Activated T-cell treated with anti-CD3 and anti-CD28 coated beads, Interleukin-2, amount 50 U/mL, for 72 hours (primary cell): ENCODE results near the gene C6orf136. TPM values are rescaled to one million over a fixed set of nuclear protein-coding genes. Genes with fewer than 3 reads are reported as not detected.
"Not testable (repeated sequence)": the region's sequence is repeated elsewhere in the genome, so short reads cannot be mapped to it uniquely, and the experiment has no call there.

ENCODE experiments used
- ATAC-seq, 2 donors: fragments of 150-1000 bp; cut with Tn5 transposase; replicated peaks in 1 of 2; 2 replicates each; pipeline ENCODE4 v1.10.0; 2021; ENCODE audit warnings: moderate library complexity in 2 of 2, mild to moderate bottlenecking in 1 of 2
- DNase-seq, 2 donors: peaks; one replicate each; pipeline ENCODE4 v3.0.0; 2021 to 2022; ENCODE audit warnings: mixed read lengths in 1 of 2
- H3K27ac Mint-ChIP-seq: one replicate; pipeline ENCODE4 v1.8.0; 2022; ENCODE audit warnings: mild to moderate bottlenecking, moderate library complexity, mixed read lengths
- H3K27me3 Mint-ChIP-seq: one replicate; pipeline ENCODE4 v1.8.0; 2022; ENCODE audit warnings: low read depth, mixed read lengths
- H3K36me3 Mint-ChIP-seq, 2 donors: one replicate each; pipeline ENCODE4 v1.8.0; 2022; ENCODE audit warnings: mixed read lengths in 2 of 2, mild to moderate bottlenecking in 1 of 2; ENCODE audit not compliant: insufficient read depth in 2 of 2
- H3K4me1 Mint-ChIP-seq: one replicate; pipeline ENCODE4 v1.8.0; 2022; ENCODE audit warnings: low read depth, mixed read lengths
- H3K4me3 Mint-ChIP-seq, 2 donors: one replicate each; pipeline ENCODE4 v1.8.0; 2022; ENCODE audit warnings: mild to moderate bottlenecking in 2 of 2, mixed read lengths in 2 of 2, moderate library complexity in 2 of 2
- H3K9me3 Mint-ChIP-seq, 2 donors: one replicate each; pipeline ENCODE4 v1.8.0; 2022; ENCODE audit warnings: mixed read lengths in 2 of 2
- total RNA-seq, 2 donors: library from RNA; stranded (reverse); gene quantifications; one replicate each; pipeline ENCODE4 v1.2.3, GENCODE V29; 2022

C6orf136 gene
- total RNA-seq: 10 to 100 TPM; 25.8 to 36.0 TPM

DNA sequence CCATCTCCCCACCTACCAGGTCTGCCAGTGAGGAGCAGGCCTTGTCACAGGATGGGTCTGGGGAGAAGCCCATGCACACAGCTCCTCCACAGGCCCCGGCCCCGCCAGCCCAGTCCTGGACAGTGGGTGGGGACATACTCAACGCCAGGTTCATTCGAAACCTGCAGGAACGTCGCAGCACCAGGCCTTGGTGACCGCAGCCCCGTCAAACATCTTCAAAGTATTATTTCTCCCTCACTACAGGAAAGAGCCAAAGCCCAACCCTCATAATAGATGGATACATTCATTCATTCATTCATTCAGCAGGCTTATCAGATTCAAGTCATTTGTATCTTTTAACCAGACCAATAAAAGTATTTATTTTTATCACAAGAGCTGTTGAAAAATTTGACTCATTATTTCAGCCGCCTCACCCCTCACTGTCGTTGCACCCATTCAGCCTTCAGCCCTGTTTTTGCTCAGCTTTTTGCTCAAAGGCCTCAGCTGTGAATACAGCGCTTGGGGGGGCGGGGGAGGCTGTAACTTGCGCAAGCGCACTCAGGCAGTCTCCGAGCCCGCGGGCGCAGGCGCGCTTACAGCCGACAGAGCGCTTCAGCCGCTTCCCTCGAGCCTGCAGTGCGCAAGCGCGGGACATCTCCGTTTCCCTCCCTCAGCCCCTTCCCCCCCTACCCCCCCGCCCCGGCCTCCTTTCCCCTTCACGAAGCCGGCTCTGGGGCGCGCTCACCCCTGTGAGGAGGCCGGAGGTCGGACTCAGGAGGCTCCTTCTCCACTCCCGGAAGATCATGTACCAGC lies at the start of gene C6orf136:
TSS of gene C6orf136 (plus strand) at position 684 of the 792 bp plus-strand sequence. CDS start at position 783, 99 bp downstream.
- peaks cover 22% of the 10 kb centered on the region for H3K4me1 Mint-ChIP-seq
- ATAC-seq (peak; percentile 78 to 79), DNase-seq (peak; percentile 92)
- H3K9me3 Mint-ChIP-seq: no peaks in the 10 kb centered on the region
- H3K27ac Mint-ChIP-seq: peak within 1 kb of the TSS; percentile 95
- no peaks in the 10 kb centered on the region for H3K27me3 Mint-ChIP-seq
- H3K4me3 Mint-ChIP-seq: peak within 1 kb of the TSS; percentile 82 to 93
- peaks cover 0 to 3% of the 10 kb centered on the region in 2 donors for H3K36me3 Mint-ChIP-seq

DNA sequence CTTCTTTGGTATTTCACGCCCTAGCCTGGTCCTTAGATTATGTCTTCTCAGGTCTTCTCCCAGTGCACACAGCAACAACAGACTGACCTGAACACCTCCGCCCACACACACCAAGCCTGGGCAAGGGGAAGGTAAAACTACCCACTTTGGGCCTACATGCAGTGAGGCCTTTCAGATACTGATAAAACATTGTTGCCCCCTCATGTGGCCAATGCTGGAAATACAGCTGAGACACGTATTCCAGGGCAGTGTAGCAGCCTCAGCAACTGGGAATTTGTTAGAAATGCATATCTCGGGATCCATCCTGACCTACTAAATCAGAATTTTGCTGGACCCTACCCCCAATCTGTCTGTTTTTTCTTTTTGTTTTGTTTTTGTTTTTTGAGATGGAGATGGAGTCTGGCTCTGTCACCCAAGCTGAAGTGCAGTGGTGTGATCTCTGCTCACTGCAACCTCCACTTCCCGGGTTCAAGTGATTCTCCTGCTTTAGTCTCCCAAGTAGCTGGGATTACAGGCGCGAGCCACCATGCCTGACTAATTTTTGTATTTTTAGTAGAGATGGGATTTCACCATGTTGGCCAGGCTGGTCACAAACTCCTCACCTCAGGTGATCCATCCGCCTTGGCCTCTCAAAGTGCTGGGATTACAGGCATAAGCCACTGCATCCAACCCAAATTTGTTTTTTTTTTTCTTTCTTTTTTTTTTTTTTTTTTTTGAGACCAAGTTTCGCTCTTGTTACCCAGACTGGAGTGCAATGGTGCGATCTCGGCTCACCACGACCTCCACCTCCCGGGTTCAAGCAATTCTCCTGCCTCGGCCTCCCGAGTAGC lies 49.4 kb upstream of the C6orf136 start:
- not testable (repeated sequence) for H3K4me3 Mint-ChIP-seq, H3K36me3 Mint-ChIP-seq, H3K9me3 Mint-ChIP-seq, H3K27me3 Mint-ChIP-seq
- ATAC-seq (peak; percentile 71 to 79), DNase-seq (peak; percentile 80 to 81)
- Mint-ChIP-seq H3K27ac (peak overlapping the region; percentile 33), H3K4me1 (peaks cover 16% of the 10 kb centered on the region)

- H3K27ac Mint-ChIP-seq: no peak overlapping the region
Measured at GRCh38 chr6:30598912-30599624, 47.9 kb upstream of the C6orf136 start.

DNA sequence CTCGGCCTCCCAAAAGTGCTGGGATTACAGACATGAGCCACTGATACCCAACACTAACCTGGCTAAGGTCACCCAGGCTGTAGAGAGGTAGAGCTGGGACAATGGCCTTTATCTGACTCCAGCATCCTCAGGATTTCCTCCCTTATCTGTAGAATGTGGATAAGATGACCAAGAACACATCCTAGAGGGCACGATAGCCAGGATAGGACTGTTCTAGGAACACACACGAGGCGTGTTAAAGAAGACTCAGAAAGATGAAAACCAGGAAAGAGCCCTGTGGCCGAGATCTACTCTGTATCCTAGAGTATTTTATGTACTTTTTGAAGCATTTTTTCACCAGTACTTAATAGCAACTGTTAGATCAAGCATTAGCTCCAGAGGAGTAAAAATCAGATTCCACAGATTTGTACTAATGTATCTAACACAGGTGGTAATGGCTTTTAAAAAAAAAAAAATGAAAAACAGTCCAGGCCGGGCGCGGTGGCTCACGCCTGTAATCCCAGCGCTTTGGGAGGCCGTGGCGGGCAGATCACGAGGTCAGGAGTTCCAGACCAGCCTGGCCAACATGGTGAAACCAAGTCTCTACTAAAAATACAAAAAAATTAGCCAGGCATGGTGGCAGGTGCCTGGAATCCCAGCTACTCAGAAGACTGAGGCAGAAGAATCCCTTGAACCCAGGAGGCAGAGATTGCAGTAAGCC lies 47.2 kb upstream of the C6orf136 start:
- Mint-ChIP-seq H3K4me1 (peaks cover 23% of the 10 kb centered on the region), H3K9me3 (no peaks in the 10 kb centered on the region), H3K27me3 (no peaks in the 10 kb centered on the region), H3K4me3 (no peak overlapping the region), H3K27ac (no peak overlapping the region), H3K36me3 (peaks cover 10 to 20% of the 10 kb centered on the region in 2 donors)
- DNase-seq (no peak), ATAC-seq (no peak)

More at GRCh38 chr6:30598912-30599624, 47.9 kb upstream of the C6orf136 start:
- no peak for ATAC-seq
- Mint-ChIP-seq H3K9me3 (no peaks in the 10 kb centered on the region), H3K36me3 (peaks cover 9 to 15% of the 10 kb centered on the region in 2 donors), H3K4me1 (peaks cover 23% of the 10 kb centered on the region), H3K4me3 (no peak overlapping the region), H3K27me3 (no peaks in the 10 kb centered on the region)
- no peak for DNase-seq

- Mint-ChIP-seq H3K27ac (no peak overlapping the region), H3K27me3 (no peaks in the 10 kb centered on the region)
Measured at GRCh38 chr6:30600451-30600961, 46.4 kb upstream of the C6orf136 start.

DNA sequence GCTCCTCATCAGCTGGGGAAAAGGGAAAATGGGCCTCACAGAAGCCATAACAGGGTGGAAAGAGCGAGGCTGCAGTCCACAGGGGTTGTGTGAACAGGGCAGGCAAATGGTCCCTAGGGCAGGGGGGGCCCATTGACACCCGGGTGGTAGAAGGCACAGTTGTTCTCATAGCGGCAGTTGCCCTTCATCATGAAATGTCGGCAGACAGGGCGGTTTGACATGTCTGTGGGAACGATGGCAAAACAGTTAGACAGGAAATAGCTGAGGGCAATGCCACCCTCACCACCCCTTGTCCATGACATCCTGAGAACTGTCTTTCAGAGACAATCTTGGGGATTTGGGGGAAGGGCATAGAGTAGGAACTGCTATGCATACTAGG lies 45.5 kb upstream of the C6orf136 start:
- Mint-ChIP-seq H3K27ac (peak overlapping the region; percentile 52), H3K9me3 (no peaks in the 10 kb centered on the region), H3K4me1 (peaks cover 33% of the 10 kb centered on the region), H3K27me3 (no peaks in the 10 kb centered on the region), H3K4me3 (no peak overlapping the region), H3K36me3 (peaks cover 16 to 30% of the 10 kb centered on the region in 2 donors)
- DNase-seq (no peak), ATAC-seq (no peak)

More at GRCh38 chr6:30600451-30600961, 46.4 kb upstream of the C6orf136 start:
- no peaks in the 10 kb centered on the region for H3K9me3 Mint-ChIP-seq
- H3K36me3 Mint-ChIP-seq: peaks cover 9 to 23% of the 10 kb centered on the region in 2 donors
- DNase-seq (no peak), ATAC-seq (no peak)
- H3K4me3 Mint-ChIP-seq: no peak overlapping the region
- peaks cover 28% of the 10 kb centered on the region for H3K4me1 Mint-ChIP-seq

DNA sequence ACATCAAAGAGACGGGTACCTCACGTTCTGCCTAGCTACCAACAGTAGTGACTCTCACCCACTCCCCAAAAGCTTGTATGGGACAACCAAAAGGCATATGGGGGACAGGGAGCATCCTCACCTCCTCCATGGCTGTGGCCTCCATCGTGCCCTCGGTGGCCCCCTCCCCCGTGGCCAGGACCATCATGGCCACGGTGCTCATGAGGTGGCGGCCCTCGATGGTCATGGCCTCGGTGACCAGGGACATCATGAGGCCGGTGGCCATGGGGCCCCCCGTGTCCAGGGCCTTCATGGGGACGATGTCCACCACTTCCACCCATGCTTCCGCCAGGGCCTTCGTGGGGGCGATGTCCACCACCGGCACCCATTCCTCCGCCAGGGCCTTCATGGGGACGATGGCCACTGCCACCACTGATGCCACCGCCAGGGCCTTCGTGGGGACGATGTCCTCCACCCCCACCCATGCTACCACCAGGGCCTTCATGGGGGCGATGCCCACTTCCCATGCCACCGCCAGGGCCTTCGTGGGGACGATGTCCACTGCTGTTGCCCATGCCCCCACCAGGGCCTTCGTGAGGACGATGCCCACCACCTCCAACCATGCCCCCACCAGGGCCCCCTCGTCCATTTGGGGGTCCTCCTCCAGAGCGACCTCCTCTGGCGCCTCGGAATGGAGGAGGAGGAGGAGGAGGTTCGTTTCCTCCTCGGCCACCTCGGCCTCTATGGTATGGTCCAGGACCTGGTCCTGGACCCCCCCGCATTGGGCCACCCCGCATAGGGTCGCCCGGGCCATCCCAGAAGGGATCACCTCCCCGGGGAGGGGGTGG lies 44.9 kb upstream of the C6orf136 start:
- Mint-ChIP-seq H3K27me3 (no peaks in the 10 kb centered on the region), H3K9me3 (no peaks in the 10 kb centered on the region), H3K36me3 (peaks cover 16 to 33% of the 10 kb centered on the region in 2 donors), H3K4me3 (no peak overlapping the region), H3K27ac (no peak overlapping the region), H3K4me1 (peaks cover 35% of the 10 kb centered on the region)
- ATAC-seq (no peak), DNase-seq (no peak)

DNA sequence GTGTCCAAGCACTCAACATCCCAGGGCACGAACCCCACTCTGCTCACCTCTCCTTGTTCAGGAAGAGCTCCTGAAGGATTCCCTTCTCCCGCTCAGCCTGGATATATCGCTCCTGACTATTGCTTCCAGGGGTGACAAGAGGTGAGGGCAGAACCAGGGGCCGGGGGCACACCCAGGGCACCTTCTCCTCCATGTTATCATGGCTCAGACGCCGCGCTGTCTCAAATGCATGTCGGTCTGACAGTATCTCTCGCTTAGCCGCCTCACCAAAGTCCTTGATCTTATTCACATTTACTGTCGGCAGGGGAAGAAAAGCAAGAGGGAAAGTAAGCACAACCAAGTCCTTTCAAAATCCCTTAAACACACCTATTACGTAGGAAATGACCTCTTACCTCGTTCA lies 43.0 kb upstream of the C6orf136 start:
- H3K36me3 Mint-ChIP-seq: peaks cover 26 to 45% of the 10 kb centered on the region in 2 donors
- no peaks in the 10 kb centered on the region for H3K9me3 Mint-ChIP-seq
- H3K27ac Mint-ChIP-seq: no peak overlapping the region
- DNase-seq (no peak), ATAC-seq (no peak)
- H3K4me1 Mint-ChIP-seq: peaks cover 41% of the 10 kb centered on the region
- H3K27me3 Mint-ChIP-seq: no peaks in the 10 kb centered on the region
- H3K4me3 Mint-ChIP-seq: no peak overlapping the region

DNA sequence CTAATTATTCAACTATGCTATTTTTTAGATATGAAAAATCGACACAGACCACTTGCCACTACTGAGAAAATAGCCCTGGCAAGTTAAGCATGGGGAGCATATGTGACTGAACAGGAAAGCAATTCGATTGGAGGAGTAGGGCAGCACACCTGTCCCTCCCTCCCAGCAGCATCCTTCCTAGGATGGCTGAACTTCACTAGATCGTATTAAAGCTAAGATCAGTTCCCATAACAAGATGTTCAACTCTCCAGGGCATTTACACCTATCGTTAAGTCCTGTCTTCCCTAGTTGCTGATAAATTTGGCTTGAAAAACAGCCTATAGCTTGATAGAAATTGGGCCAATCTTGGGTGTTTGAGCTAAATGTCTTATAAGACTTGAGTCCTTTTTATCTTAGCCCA lies 36.9 kb upstream of the C6orf136 start:
- no peaks in the 10 kb centered on the region for H3K27me3 Mint-ChIP-seq
- peaks cover 88% of the 10 kb centered on the region for H3K4me1 Mint-ChIP-seq
- no peaks in the 10 kb centered on the region for H3K9me3 Mint-ChIP-seq
- H3K27ac Mint-ChIP-seq: peak overlapping the region; percentile 89
- ATAC-seq (no peak), DNase-seq (no peak)
- peak overlapping the region in 1 of 2 donors; percentile 39 for H3K4me3 Mint-ChIP-seq
- peaks cover 37 to 68% of the 10 kb centered on the region in 2 donors for H3K36me3 Mint-ChIP-seq

DNA sequence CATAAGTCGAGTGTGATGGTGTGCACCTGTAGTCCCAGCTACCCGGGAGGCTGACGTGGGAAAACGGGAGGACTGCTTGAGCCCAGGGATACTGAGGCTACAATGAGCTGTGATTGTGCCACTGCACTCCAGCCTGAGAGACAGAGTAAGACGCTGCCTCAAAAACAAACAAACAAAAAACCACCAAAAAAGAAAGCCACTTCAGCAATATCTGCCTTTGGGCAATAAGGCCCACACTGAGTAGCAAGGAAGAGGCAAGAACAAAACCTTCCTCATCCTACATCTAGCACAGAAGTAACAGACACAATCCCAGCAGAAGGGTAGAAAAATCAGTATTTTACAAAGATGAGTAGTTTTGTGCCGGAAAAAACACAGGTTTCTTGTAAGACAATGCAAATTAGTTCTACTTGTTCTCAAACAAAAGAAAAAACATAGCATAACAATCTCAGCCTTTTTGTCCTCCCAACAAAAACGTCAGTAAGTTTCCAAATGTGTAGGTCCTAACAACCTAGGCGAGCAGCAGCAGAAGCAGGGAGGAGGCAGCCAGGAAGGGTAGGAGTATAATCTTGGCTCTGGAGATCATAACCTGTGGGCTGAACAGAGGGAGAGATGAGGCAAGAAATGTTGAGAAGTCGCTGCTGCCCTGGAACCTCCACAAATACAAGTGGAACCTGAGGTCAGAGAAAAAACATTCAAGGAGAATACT lies 35.6 kb upstream of the C6orf136 start:
- Mint-ChIP-seq H3K36me3 (peaks cover 42 to 72% of the 10 kb centered on the region in 2 donors), H3K27ac (peak overlapping the region; percentile 89), H3K4me3 (peak overlapping the region in 1 of 2 donors; percentile 52), H3K9me3 (no peaks in the 10 kb centered on the region), H3K27me3 (no peaks in the 10 kb centered on the region), H3K4me1 (peaks cover 81% of the 10 kb centered on the region)
- no peak for DNase-seq
- ATAC-seq: no peak

- ATAC-seq: no peak
- Mint-ChIP-seq H3K4me3 (peak overlapping the region; percentile 6 to 52), H3K27me3 (no peaks in the 10 kb centered on the region), H3K4me1 (peaks cover 76% of the 10 kb centered on the region), H3K27ac (peak overlapping the region; percentile 89), H3K36me3 (peaks cover 45 to 73% of the 10 kb centered on the region in 2 donors), H3K9me3 (no peaks in the 10 kb centered on the region)
- no peak for DNase-seq
Measured at GRCh38 chr6:30611856-30612194, 35.1 kb upstream of the C6orf136 start.
